HG03108 (cell line): Measurements from ENCODE around the gene PTK6.
"Not testable (repeated sequence)": the region's sequence is repeated elsewhere in the genome, so short reads cannot be mapped to it uniquely, and the experiment has no call there.

Experiments used
- ATAC-seq: cut with Tn5 transposase; IDR thresholded peaks from one replicate; pipeline ENCODE4 v1.9.1; 2021; ENCODE audit warnings: moderate library complexity; ENCODE audit not compliant: unreplicated experiment

Gene PTK6

DNA sequence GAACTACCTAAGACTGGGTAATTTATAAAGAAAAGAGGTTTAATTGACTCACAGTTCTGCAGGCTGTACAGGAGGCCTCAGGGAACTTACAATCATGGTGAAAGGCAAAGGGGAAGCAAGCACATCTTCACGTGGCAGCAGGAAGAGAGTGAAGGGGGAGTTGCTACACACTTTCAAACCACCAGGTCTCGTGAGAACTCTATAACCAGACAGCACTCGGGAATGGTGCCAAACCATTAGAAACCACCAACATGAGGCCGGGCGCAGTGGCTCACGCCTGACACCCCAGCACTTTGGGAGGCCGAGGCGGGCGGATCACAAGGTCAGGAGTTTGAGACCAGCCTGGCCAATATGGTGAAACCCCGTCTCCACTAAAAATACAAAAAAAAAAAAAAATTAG, 22.7 kb downstream of the PTK6 start:
- ATAC-seq: not testable (repeated sequence)

DNA sequence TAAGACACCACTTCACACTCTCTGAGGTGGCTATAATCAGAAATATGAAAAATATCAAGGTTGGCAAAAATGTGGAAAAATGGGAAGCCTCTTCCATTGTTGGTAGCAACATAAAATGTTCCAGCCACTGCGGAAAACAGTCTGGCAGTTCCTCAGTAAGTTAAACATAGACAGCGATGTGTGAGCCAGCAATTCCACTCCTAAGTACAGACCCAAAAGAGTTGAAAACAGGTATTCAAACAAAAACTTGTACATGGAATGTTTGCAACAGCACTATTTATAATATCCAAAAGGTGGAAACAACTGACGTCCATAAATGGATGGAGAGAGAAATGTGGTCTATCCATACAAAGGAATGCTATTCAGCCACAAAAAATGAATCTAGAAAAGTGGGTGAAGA, 24.0 kb downstream of the PTK6 start:
- no peak for ATAC-seq

DNA sequence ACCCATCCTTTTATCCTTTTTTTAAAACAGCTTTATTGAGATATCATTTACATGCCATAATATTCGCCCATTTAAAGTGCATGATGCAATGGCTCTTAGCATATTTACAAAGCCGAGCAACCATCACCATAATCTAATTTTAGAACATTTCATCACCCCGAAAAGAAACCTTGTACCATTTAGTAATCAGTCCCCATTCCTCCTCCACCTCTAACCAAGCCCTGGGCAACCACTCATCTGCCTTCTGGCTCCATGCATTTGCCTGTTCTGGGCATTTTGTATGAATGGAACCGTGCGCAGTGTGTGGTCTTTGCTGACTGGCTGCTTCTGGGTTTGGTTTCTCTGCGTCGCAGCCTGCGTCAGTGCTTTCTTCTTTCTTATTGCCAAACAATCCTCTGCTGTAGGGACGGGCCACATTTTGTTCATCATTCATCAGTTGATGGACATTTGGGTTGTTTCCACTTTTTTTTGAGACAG, 28.1 kb downstream of the PTK6 start:
- no peak for ATAC-seq

DNA sequence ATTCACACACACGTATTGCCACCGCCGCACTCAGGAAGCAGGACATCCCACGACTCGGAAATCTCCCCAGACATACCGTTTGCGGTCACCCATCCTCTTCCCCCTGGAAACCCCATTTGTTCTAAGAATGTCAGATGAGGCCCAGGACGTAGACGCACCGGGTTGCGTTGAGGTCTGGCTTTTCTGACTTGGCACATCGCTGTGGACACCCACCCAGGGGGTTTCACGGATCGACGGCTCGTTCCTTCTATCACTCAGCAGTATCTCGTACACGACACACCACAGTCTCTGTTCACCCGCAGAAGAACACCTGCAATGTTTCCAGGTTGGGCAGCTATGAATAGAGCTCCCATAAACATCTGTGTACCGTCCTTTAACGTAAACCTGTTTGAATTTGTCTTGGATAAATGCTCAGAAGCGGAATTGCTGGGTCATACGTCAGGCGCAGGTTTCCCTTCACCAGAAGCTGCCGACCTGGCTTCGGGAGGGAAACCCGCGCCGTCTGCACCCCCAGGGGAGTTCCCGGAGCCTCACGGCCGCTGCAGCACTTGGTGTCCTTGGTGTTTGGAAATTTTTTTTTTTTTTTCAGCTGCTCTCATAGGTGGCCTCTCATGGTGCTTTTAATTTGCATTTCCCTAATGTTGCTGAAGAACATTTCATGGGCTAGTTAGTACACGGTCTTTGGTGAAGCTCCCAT, 29.0 kb downstream of the PTK6 start:
- no peak for ATAC-seq

DNA sequence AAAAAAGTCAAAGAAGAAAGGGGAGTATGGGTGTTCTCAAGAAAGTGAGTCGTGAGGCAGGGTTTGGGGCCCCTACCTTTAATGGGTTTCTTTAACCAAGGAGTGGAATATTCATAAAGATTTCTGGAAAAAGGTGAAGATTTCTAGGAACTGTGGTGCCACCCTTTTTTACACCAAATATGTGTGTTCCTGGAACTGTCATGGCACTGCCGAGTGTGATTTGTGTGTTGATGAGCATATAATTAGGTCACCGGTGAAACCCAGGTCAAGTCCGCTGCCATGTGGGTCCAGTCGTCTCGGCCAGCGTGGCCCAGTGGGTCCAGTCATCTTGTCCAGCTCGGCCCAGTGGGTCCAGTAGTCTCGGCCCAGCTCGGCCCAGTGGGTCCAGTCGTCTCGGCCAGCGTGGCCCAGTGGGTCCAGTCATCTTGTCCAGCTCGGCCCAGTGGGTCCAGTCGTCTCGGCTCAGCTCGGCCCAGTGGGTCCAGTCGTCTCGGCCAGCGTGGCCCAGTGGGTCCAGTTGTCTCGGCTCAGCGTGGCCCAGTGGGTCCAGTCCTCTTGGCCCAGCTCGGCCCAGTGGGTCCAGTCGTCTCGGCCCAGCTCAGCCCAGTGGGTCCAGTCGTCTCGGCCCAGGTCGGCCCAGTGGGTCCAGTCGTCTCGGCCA, 30.0 kb downstream of the PTK6 start:
- ATAC-seq: no peak

DNA sequence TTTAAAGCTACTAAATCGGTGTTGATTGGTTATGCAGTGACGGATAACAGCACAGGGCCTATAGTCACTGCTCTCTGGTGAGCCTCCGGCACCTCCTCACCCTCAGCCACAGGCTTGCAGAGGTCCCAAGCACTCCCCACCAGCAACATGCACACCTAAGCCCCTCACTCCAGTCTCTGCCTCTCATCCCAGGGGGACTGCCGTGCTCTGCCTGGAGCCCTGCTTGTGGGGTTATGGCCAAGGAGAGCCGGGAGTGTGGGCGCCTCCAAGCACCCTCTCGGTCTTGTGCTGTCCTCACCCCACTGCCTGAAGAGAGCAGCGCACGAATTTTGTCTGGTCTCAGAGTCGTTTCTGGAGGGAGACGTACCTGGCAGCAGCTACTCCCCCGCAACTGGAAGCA, 31.5 kb downstream of the PTK6 start:
- no peak for ATAC-seq

DNA sequence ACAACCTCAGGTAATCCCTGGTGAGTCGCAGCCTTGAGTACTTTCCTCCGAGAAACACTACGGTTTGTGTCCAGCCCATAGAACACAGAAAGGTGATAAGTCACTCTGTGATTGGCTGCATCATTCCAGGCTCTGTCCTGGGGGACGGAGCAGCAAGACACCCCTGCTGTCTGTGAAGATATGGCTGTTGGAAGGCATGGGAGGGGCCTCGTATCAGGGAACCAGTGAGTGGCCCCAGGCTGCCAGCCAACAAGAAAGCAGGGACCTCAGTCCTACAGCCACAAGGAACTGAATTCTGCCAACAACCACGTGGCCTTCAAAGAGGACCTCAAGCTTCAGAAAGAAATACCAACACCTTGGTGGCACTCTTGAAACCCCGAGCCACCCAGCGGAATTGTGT, 31.9 kb downstream of the PTK6 start:
- ATAC-seq: no peak

DNA sequence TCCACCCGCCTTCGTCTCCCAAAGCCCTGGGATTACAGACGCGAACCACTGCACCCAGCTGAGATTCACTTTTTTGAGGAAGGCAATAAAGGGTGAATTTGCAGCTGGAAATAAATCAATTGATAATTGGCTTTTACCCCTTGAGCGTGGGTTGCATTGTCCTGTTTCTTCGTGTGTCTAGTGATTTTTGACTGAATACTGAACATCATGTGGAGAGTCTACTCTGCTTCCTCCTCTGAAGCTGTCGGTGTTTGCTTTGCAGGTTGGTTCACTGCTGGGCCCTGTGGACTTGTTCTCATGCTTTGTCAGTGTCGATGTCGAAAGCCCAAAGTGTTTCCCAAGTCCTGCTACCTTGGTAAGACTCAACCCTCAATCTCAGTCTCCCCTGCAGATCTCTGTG, 32.5 kb downstream of the PTK6 start:
- ATAC-seq: no peak

DNA sequence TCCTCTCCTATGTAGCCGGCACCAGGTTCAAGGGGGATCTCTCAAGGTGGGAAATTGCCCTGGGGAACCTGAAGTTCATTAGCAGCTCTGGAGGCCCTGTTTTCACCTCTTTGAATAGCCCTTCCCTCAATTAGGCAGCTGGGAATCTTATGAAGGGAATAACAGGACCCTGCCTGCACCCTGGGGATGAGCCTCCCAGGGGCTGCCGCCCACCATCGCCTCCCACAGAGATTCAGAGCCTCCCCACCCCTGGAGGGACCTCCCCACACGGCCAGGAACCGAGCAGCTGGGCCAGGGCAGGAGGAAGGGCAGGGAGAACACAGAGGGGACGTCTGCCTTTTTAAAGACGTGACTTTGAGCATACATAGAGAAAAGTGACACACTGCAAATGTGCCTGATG, 33.7 kb downstream of the PTK6 start:
- ATAC-seq: no peak

DNA sequence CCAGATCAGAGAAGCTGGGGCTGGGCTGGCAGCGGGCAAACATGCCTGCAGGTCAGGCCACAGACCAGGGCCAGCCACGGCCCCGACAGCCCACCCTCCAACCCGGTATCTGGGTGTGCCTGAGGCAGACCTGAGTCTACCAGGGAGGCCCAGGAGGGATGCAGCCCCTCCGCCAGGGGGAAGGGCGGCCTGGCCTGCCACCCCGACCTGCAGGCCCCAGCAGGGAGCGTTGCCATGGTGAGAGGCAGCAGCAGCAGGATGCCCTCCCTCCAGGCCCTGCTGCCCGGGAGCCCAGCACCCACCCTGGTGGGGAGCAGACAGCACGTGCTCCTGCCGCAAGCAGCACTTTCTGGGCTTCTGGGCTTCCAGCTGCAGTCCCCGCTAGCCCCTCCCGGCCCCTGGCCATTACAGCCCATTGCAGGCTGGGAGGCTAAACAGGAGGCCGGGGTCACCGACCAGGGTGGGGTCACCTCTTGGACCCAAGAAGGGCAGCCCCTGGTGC, 34.5 kb downstream of the PTK6 start:
- no peak for ATAC-seq

DNA sequence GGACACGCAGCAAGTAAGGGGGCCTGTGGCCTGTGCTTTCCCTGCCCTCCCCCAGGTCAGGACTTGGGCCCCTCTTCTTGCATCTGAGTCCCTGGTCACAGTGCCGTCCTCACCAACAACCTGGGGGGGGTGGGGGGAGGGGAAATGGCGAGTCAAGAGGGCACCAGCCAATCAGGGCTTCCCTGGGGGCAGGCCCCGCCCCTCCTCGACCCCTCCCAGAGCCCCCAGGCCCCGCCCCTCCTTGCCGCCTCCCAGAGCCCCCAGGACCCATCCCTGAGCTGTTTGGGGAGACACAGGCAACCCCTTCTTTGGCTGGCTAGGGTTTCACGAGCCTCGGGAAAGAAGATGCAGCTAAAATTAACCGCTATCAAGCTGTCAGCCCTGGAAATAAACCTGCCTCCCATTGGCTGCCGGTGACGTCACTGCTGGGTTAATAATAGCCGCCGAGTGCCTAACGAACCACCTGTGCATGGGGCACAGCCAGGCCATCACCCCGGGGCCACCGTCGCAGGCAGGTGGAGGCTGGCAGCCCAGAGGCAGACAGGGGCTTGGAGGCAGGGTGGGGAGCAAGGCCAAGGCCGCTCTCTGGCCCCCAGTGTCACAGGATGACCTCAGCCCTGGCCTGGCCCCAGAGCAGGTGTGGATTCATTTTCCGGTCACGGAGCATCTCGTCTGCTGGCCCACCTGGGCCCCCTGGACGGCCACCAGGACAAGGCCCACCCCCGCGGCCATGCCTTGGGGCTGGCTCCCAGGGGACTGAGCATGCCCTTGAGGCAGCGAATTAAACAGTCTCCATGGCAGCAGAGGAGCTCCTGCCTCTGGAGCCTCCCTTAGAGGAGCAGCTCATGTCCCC, 35.1 kb downstream of the PTK6 start:
- ATAC-seq: no peak

DNA sequence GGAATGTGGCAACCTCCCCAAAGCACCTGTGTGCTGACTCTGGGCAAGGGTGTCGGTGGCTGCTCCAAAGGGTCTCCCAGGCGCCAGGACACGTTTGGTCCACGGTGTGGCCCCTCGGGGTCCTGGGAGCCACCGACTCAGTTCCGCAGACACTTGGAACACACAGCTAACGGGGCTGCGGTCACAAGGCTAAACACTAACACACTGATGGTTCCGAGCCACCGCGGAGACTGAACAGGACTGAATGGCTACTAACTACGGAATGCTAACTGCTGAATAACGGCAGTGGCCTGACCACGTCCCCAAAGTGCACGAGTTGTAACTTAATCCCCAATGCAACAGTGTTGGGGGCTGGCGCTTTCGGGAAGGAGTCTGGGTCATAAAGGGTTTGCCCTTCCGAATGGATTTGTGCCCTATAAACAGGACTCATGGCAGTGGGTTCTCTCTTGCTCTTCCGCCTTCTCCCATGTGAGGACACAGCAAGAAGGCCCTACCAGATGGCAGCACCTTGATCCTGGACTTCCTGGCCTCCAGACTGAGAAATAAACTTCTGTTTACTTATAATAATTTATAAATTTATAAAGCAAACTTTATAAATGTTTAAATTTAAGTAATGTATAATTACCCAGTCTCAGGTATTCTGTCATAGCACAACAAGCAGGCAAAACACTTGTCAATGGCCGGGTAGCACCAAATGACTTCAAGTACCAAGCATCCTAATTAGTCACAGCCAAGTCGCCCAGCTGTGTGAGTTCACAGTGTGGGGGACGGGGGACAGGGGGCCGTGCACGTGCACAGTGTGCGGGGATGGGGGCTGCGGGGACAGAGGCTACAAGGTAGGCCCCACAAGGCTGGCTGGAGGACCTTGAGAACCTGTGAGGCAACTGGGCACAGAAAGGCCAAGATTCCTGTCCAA, 36.0 kb downstream of the PTK6 start:
- ATAC-seq: no peak

DNA sequence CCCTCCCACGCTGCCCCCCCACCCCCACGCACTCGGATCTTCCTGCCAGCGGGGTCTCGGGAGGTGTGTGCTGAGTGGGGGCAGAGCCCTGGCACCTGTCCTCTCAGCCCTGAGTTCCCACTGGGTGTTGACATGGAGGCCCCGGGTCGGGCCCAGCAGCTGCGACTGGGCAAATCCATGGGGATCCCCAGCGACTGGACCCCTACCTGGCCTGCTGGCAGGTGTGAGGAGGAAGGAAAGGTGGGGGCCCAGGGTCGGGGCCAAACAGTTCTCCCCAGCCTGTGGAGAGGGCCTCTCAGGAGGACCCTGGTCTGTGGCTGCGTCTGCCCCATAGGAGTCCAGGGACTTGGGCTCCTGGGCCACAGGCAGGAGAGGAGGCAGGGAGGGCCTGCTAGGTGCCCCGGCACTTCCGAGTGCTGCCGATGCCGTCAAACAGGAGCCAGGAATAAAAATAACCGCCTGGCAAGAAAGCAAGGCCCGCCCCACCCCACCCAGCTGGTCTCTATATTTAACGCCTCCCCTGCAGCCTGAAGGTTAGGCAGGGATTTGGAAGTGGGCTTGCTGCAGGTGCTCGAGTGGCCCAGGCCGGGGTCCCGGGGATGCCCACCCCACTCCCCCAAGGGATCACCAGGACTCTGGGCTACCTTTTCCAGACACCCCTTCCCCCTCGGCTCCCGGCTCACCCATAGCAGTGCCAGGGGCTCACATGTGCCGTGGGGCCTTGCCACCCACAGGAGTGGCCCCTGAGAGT, 36.9 kb downstream of the PTK6 start:
- no peak for ATAC-seq

DNA sequence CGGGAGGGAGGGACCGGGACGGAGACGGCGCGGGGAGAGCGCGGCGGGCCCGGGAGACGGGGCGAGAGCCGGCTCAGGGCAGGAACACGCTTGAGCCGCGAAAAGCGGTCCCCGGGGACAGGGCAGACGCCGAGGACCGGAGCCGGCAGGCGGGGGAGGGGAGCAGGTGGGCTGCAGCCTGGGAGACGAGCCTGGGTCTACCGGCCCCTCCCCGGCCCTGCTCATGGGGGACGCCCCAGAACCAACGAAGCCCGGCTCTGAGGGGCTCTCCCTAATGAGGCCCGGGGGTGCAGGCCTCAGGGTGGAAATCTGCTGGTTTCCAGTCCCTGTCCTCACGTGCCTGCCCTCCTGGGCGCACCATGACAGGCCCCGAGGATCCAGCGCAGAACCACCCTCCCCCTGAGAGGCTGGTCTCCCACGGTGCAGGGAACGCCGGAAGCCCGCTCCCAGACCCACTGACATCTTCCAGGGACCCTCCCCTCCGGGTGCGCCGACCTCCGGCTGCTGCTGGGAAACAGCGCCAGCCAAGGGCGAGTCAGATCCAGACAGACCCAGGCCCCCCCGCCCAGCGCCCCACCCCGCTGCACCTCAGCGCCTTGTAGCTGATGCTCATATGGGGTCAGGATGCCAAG, 37.7 kb downstream of the PTK6 start:
- ATAC-seq: no peak

DNA sequence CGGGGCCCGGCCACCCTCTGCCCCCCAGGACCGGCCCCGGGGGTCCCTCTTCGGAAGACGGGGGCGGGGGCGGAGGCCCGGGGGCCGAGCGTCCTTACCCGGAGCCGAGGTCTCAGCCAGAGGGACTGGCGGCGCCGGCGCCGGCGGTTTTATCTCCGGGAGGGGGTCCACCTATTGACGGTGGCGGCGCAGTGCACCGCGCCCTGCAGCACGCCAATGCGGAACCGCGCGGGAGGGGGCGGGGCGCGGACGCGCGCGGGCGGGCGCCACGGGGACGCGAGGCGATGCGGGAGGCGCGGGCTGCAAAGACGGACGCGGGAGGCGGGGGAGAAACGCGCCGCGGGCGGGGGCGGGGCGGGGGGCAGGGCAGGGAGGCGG, 38.2 kb downstream of the PTK6 start, which contains the start of gene EEF1A2:
Gene EEF1A2, minus strand, starts transcription at position 124 of the 378 bp plus-strand sequence. CDS start 1,320 bp downstream, outside the sequence.
- no peak for ATAC-seq

DNA sequence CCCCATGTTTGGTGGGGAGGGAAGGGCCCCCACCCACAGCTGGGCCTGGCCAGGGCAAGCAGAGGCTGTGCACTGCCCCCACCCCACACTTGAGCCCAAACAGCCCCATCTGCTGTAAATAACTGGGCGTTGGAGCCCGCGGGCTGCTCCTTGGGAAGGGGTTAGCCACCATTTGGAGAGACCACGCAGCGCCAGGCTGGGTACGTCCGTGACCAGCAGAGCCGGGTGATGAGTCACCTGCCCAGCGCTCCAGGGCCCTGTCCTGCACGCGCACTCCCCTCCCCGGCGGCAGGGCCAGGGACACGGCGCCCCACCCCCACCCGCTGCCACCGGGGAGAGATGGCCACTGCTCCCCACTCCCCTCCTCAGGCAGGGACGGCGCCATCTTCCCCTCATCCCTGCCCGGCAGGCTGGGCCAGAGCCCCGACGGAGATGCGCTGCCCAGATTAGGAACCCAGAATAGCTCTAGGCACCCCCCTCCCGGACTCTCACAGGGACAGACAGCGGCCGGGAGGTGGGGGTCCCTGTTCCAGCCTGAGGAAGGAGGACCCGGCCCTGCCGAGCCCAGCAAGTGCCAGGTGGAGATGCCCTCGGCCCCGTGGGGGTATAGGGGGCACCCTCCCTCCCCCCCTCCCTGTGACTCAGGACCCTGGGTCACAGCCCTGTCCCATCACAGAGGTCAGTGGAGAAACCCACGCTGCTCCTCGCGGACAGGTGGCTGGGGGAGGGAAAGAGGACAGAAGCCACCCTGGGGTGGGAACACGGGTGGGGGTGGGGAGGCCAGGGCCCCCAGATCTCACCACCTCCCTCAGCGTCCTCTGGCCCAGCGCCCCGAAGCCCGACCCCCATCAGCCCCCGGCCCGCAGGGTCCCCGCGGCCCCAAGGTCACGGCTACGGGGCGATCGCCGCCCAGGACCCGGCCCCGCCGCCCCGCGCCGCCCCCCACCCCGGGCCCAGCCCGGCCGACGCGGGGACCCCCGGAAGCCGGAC, 38.9 kb downstream of the PTK6 start:
- no peak for ATAC-seq

DNA sequence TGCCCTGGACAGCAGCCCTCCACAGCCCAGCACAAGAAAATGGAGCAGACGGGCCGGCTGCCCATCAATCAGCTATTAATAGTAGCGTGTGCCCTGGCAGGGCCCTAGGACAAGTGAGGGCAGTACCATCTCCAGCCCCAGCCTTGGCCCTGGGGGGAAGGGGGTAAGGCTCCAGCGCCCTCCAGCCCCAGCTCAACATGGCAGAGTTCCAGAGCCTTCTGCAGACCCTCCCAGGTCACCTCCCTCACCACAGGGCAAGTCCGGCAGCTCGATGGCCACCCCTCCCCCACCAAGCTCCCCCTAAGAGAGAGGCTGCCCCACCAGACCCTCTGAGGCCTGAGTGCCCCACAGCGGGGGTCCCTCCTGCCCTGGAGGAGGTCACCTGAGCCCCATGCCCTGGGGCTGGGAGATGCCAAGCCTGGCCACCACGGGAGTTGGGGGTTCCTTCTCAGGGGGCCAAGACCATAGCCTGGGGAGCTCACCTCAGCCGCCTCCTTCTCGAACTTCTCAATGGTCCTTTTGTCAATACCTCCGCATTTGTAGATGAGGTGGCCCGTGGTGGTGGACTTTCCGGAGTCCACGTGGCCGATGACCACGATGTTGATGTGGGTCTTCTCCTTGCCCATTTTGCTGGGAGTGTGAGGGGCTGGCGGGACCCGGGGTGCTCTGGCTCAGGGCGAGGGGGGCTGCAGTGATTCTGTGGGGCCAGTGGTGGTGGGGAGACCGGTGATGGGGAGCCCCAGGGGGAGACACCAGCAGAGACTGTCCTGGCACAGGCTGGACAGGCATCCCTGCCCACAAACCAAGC, 39.8 kb downstream of the PTK6 start:
- ATAC-seq: no peak
